ENCODE measurements around the gene CXADR.
"Not testable (repeated sequence)": the region's sequence is repeated elsewhere in the genome, so short reads cannot be mapped to it uniquely, and the experiment has no call there.

The CXADR gene

DNA sequence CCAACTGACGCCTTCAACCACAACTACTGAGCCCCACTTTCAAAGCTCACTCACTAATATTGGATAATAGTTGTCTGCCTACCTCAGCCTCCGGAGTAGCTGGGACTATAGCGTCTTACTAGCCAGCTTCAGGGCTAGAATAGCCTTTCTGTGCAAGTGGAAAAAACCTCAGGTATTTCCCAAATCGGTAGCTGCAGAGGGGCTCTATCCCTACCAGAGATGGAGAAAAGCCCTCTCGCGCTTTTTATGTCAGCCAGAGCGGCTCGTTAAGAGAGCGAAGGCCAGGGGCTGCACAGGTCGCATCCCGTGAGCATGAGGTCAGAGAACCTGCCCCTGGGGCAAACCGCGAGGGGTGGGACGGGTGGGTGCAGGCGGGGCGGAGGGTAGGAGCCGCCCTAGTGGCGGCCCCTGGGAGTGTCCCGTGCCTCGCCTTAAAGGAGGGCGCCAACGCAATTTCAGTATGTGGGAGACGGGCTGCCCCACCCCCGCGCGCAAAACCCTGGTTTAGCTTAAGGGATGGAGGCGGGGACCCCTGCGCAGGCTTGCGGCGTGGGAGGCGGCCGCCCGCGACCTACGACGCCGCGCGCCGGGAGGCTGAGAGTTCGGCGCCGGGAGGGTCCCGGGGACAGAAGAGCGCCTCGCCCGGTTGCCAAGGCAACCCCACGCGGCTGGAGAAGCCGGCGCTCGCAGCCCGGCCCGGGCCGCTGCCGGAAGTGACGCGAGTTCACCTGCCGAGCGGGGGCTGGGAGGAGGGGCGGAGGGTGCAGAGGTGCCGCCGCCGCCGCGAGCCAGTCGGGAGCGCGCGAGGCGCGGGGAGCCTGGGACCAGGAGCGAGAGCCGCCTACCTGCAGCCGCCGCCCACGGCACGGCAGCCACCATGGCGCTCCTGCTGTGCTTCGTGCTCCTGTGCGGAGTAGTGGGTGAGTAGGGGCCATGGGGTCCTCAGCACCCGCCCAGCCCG is at the start of gene CXADR:
Gene CXADR (plus strand): TSS at position 791 of the 961 bp plus-strand sequence. CDS start 87 bp downstream, at position 878.
- FAIRE-seq: no peak

DNA sequence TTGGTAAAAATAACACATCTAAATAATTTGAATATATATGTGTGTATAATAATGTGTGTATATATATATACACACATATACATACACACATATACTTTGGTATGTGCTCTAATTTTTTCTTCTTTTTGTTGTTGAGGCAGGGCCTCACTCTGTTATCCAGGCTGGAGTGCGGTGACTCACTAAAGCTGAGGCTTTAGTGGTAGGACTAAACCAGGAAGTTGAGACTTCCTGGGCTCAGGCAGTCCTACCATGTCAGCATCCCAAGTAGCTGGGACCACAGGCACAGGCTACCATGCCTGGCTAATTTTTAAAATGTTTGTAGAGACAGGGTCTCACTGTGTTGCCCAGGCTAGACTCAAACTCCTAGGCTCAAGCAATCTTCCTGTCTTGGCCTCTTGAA is 46.7 kb upstream of the CXADR start:
- FAIRE-seq: no peak

DNA sequence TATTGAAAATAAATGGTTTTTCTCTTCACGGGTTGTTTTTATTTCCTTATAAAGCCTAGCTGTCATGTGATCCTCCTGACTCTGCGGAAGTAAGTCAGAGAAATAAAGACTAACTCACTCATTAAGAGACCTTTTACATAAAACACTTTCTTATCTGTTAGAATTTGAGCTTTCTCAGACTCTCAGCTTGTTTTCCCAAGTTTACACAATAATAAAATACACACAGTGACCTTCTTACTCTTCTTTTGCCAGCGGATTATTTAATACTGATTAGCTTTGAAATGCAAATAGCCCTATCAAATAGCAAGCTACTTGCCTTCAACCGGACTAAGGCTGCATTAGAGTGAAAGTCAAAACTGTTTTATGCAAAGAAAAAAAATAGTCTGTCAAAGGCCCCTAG is 45.5 kb upstream of the CXADR start:
- no peak for FAIRE-seq

DNA sequence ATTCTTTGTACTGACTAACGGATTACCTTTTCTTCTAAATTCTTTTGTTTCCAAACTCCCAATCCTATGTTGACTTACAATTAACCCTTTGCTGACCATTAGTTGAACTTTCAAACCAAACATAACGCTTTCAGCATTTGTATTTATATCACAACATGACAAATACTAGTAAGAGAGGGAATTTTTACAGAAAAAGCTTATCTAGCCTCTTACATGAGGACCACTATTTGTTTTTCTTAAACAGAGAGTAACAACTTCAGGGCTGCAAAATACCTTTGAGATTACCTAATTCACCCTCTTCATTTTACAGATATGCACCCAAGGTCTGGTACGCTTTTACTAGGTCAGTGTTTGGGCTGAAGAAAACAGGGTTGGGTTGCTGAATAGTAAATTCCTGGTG is 45.0 kb upstream of the CXADR start:
- no peak for FAIRE-seq

DNA sequence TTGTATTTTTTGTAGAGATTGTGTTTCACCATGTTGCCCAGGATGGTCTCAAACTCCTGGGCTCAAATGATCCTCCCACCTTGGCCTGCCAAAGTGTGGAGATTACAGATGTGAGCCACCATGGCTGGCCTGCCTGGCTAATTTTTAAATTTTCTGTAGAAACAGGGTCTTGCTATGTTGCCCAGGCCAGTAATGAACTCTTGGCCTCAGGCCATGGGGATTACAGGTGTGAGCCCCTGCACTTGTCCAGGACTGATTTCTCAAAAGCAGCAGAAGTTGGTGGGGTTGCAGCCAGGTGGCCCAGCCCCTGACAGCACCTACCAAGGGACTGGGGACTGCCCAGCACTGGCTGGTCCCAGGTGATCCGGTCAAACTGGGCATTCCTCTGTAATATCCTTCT is 44.1 kb upstream of the CXADR start:
- no peak for FAIRE-seq

DNA sequence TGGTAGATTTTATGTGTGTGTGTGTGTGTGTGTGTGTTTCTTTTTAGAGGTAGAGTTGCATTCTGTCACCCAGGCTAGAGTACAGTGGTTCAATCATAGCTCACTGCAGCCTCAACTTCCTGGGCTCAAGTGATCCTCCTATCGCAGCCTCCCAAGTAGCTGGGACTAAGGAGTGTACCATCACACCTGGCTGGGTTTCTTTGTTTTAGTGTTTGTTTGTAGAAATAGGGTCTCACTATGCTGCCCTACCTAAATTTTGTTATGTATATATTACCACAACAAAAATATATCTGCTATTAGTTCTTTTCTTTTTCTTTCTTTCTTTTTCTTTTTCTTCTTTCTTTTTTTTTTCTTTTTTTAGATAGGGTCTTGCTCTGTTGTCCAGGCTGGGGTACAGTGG is 43.1 kb upstream of the CXADR start:
- FAIRE-seq: no peak

DNA sequence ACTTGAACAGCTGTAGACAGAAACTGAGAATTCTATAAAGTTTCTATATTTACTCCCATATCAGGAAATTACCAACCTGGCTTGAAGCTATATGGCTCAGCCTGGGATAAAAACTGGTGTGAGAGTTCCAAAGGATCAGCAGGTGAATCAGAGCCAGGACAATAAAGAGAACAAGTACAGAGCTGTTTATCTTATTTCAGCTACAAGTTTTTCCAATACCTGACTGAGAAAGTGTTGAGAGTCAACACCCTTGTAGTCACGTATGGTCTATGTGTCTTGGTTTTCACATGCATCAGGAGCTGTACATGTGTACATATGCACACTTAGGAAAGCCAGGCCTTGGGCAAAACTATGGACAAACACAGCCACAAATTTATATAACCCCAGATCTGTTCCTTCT is 40.7 kb upstream of the CXADR start:
- no peak for FAIRE-seq

DNA sequence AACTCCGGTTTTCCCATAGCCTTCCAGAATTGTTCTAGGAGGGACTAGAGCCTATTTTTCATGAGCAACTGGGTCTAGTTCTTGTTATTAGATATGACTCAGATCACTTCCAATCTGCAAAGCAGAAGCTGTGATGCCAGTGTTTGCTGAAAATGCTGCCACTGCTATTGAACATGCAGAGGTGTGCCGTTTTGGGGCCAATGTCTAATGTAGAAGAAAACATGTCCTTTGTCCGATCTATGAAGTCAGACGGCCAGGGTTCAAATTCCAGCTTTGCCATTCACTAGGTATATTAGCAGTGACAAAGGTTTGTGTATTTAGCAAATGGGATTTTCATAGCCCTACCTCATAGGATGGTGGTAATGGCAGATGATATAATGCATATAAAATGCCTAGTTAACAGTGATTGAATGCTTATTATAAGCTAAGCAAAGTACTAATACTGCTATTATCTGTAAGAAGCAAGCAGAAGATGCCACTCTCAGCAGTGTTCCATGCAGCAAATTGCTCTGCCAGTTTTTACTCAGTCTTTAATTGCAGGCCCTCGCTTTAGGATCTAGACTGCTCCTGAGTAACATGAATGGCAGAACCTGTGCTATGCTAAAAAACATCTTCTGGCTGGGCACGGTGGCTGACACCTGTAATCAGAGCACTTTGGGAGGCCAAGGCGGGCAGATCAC is 40.1 kb upstream of the CXADR start:
- no peak for FAIRE-seq

DNA sequence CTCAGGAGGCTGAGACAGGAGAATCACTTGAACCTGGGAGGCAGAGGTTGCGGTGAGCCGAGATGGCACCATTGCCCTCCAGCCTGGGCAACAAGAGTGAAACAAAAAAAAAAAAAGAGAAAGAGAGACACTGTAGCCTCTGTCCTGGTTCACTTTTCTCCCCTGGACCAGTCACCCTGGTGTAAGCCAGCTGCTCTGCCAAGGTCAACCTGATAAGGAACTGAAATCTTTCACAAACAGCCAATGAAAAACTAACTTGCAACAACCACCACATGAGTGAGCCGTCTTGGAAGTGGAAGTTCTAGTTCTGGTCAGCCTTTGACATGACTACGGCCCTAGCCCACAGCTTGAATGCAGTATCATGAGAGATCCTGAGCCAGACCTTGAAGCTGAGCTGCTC is 36.8 kb upstream of the CXADR start:
- FAIRE-seq: no peak

DNA sequence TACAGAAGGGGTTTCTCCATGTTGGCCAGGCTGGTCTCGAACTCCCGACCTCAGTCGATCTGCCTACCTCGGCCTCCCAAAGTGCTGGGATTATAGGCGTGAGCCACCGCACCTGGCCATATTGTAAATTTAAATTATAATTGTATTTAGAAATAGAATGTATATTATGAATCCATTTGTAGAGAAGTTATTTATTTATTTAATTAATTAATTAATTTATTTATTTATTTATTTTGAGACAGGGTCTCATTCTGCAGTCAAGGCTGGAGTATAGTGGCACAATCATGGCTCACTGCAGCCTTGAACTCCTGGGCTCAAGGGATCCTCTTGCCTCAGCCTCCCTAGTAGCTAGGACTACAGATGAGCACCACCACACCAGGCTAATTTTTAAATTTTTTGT is 34.7 kb upstream of the CXADR start:
- FAIRE-seq: not testable (repeated sequence)

DNA sequence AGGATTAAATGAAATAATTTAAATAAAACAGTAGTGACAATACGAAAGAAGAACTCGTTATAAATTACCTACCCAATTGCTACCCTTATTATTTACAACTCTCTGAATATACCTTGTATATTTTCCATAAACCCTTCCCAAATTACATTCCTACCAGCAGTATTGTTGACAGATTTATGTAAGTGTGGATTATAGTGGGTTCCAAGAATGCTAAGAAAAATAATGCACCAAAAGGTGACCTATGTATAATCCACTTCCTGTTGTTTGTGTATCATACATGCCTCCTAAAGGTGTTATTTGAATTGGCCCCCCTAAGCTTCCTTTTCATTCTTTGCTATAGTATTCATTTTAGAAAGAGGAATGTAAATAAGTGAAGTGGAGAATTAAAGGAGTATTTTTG is 33.2 kb upstream of the CXADR start:
- FAIRE-seq: no peak

DNA sequence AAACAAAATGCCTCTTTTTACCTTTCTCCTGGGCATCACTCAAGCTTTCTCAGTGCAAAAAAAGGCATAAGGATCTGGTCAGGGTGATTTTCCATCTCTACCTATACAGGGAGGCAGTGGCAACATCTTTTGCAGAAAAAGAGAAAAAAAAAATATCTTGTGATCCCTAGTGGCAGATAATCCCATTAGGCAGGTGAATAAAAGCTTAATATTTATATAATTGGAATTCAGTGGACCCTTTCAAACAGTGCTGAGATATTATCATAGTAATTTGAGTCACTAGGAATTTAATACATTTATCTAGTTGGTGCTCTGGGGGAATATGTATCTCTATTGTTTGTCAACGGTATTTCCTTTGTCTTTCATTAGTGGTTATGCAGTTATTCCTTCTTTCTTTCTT is 29.9 kb upstream of the CXADR start:
- no peak for FAIRE-seq

DNA sequence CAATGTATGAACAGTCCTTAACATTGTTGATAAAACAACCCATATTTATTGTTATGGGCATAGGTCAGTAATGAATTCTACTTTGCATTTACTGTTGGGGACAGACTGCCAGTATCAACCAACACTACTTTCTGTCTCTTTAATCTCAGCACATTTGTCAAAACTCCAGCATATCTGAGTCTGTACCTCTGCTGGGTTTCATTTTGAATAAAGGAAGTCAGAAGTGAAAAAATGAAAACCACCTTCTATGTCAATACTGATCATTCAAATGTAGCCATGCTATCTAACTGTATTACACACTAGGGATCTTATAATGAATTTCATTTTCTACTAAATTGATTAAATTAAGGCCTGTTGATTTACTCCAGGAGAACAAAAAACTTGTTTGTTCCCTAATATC is 24.2 kb upstream of the CXADR start:
- FAIRE-seq: no peak

DNA sequence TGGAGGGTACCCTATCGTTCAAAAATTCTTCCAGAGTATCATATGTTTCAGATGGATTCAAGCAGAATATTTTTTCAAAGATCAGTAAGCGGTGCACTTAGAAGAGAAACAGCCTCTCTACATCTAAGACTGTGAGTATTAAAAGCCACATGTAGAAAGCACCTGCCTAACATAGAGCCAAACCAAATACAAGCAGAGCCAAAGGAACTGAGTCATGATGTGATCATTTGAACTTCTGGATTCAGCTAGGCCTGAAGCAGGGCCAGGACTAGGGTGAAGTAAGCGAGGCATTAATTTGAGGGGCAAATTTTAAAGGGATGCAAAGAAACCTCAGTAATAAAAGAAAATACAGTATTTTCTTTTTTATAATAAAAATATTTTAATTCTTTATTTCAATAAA is 23.3 kb upstream of the CXADR start:
- not testable (repeated sequence) for FAIRE-seq

DNA sequence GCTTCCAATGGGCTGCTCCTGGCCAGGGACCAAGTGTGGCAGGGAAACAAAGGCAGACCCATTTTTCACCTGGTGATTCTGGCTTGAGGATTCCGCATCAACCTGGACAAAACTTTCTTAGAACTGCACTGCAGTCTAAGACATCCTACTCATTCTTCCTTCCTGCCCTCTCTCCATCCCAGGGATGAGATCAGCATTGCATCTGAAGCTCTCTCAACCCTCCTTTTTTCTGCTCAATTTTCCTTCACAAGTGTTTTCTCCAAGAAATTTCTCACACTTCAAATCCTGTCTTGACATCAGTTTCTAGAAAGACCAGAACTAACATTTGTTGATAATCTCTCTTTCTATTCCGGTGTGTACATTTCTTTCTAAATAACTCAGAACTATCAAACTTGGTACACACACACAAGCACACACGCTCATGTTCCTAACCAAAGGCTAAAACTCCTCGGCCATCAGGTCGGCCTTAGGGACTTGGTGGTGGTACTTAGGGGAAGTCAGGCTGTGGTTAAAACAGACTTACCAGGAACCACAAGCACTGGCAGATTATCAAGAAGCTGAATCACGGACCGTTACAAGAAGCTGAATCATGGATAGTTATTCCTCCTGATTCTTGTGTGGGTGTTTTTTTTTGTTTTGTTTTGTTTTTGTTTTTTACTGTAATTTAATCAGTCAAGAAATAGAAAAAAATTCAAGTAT is 21.0 kb upstream of the CXADR start:
- no peak for FAIRE-seq

DNA sequence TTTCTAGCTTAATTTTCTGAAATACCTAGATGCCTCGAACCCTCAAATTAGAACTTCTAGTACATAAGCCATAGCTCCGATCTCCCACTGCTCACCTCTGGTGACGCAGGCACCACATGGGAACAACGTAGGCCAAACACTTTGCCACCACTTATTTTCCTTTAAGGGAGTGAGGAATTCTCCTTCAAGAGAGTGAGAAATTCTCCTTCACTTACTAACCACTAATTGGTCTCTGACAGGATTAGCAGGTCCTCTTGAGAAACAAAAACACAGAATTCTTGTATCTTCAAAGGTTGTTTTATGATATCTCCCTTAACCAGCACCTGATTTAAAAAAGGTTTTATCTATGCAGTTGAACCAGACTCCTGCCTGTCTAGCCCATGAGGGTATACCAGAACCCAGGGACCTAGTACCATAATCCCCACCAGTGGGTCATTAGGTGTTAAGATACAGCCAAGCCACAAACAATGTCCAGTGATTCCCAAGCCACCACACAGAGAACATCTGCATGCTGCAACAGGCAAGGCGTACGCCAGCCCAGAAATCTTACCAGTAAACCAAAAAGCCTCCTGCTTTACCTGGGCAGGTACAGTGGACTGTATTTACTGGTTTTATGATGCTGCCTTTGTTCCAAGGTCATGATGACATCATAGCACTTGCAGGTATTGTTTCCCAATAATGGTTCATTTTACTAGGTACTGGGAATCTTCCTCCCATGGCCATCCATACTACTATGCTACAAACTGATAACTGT is 20.3 kb upstream of the CXADR start:
- no peak for FAIRE-seq

DNA sequence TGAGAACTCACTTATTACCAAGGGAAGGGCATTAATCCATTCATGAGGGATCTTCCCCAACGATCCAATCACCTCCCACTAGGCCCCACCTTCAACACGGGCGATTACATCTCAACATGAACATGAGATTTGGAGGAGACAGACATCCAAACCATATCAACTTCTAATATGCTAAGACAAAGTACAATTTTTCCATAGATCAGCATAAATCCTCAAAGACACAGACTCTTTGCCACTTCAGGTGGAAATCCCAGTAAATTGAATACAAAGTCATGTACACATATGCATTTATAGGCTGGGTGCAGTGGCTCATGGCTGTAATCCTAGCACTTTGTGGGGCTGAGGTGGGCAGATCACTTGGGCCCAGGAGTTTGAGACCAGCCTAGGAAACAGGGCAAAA is 18.8 kb upstream of the CXADR start:
- FAIRE-seq: no peak

DNA sequence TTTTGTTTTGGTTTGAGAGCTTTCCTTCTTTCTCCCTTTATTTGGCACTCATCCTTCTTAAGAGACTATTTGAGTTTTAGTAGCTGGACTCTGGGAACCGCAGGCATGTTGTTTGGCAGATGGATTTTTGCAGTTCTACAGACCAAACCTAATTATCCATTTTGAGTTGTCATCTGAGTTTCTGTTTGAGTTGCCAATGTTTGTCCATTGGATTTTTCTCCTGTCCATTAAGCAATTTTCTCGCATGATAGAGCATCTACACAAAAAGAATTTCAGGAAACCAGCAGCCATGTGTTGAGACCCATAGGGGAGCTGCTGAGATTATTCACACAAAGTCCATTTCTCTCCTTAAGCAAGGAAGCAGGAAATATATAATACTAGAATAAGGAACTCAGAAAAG is 17.2 kb upstream of the CXADR start:
- FAIRE-seq: no peak

DNA sequence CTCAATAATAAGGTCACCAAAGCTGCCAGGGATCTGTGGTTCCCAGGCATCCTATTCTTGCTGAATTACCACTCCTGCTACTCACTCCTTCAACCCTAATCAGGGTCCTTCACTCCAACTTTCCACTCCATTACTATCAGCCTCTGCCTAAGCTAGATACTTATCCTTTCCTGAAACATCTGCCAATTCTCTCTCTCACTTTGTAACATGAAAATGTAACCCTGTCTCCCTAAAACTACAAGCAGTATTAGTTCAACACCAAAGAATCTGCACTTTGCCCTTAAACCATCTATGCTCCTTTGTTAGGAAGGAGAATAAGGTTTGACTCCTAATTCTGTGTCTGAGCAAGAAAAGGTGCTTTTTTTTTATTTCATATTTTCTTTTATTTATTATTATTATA is 15.5 kb upstream of the CXADR start:
- no peak for FAIRE-seq

DNA sequence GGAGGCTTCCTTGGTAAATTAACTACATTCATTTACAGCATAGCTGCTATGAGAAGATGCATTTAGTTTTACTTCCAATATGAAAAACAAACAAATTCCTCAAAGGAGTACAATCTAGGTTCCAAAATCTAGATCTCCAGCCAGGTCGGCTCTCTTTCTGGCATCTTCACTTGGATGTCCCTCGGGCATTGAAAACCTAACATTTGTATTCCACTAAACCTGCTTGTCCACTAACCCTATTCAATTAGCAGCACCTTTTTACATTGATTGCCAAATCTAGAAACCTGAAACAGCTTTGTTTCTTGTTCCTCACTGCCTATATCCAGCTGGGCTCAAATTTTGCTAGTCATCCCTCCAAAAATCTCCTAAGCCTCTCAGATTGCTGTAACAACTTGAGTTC is 14.3 kb upstream of the CXADR start:
- FAIRE-seq: no peak

DNA sequence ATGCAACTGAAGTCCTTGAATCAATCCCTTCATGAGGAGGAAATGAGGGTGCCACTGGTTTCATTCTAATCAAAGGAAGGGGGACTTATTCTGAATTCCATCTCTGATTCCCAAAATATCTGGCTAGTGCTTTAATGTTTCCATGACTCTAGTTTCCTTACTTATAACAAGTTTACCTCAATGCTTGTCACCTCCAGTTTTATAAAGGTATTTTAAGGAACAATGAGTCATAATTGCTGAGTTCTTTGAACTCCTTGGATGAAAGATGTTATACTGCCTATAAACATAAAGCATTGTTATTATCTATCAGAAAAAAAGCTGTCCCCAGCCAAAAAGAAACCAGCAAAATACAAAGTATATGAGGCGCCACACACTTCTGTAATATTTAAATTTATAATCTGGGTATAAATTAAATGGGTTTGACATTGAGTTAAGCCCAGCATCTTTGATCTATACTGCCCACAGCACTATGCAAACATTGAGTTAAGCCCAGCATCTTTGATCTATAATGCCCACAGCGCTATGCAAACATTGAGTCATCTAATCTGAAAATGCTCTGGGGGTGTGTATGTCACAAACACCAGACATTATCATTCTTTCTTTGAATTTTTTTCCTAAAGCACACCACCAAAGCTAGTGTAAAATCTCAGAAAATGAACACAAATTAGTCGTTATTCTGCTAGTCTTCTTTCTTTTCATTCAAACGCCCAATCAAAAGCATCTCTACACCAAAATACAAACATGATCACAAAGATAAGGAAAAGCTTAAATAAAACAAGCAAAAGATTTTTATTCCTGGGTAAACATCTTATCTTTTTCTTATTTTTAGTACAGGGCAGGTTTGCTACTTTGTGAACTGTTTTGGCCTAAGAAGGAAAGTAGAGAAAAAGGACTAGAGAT is 11.5 kb upstream of the CXADR start:
- FAIRE-seq: no peak

DNA sequence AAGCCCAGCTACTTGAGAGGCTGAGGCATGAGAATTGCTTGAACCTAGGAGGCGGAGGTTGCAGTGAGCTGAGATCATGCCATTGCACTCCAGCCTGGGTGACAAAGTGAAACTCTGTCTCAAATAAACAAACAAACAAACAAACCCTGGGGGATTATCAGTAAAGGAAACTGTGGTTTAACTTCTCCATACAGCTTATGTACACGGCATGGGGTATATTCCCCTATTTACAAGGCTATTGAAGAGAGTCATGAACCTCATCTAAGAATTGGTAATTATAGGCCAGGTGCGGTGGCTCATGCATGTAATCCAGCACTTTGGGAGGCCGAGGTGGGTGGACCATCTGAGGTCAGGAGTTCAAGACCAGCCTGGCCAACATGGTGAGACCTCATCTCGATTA is 9.9 kb upstream of the CXADR start:
- not testable (repeated sequence) for FAIRE-seq
